Kidney epithelial cell (primary cell): ENCODE results near the gene UQCC3. TPM values are rescaled to one million over a fixed set of nuclear protein-coding genes. Genes with fewer than 3 reads are reported as not detected.

Experiments
- DNase-seq: peaks from one replicate; pipeline ENCODE4 v3.0.0-alpha.2; 2010; ENCODE audit warnings: low read depth
- H3K27me3 ChIP-seq: 2 replicates; pipeline ENCODE4 v1.6.0; 2011; ENCODE audit warnings: low read length; ENCODE audit not compliant: control insufficient read depth, insufficient read depth
- H3K36me3 ChIP-seq: 2 replicates; pipeline ENCODE4 v1.5.1; 2011; ENCODE audit warnings: low read length; ENCODE audit not compliant: control insufficient read depth, insufficient read depth
- H3K4me3 ChIP-seq: 2 replicates; pipeline ENCODE4 v1.5.1; 2011; ENCODE audit warnings: low read depth, mild to moderate bottlenecking, control low read depth, low read length
- total RNA-seq: library from RNA; depleted of rRNA; stranded (reverse); fragments of >200 nt; gene quantifications from 2 replicates; pipeline ENCODE4 v1.2.3, GENCODE V29; 2015
- TF ChIP-seq, protein P1 (sequence below): IDR thresholded peaks from 2 replicates; pipeline ENCODE4 v1.5.1; 2011; ENCODE audit warnings: mild to moderate bottlenecking, moderate library complexity, low read length, control low read depth, inconsistent platforms; ENCODE audit not compliant: insufficient read depth, poor library complexity, severe bottlenecking

The UQCC3 gene
- total RNA-seq, 1 donor from 2014 or later: 8.1 TPM

DNA sequence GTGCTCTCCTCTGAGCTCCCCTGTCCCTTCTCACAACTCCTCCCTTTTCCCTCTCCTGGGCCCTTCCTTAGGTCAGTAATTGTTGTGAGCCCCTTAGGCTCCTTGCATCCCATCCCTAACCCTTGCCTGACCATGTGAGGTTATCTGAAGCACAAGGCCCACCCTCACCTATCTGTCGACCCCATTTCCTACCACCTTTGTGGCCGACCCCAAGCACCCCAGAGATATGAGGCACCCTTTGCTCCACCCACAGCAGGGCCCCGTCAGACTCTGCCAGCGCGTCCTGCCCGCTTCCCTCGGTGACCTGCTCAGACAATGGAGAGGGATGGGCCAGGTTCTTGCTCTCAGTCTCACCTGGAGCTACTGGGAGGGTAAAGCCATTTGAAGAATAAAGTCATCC lies 37.3 kb downstream of the UQCC3 start:
- DNase-seq: no peak
- Histone ChIP-seq H3K36me3 (peaks cover 2% of the 10 kb centered on the region), H3K4me3 (peak overlapping the region; percentile 44), H3K27me3 (no peaks in the 10 kb centered on the region)
- TF ChIP-seq, protein P1, sequence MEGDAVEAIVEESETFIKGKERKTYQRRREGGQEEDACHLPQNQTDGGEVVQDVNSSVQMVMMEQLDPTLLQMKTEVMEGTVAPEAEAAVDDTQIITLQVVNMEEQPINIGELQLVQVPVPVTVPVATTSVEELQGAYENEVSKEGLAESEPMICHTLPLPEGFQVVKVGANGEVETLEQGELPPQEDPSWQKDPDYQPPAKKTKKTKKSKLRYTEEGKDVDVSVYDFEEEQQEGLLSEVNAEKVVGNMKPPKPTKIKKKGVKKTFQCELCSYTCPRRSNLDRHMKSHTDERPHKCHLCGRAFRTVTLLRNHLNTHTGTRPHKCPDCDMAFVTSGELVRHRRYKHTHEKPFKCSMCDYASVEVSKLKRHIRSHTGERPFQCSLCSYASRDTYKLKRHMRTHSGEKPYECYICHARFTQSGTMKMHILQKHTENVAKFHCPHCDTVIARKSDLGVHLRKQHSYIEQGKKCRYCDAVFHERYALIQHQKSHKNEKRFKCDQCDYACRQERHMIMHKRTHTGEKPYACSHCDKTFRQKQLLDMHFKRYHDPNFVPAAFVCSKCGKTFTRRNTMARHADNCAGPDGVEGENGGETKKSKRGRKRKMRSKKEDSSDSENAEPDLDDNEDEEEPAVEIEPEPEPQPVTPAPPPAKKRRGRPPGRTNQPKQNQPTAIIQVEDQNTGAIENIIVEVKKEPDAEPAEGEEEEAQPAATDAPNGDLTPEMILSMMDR: no peak

DNA sequence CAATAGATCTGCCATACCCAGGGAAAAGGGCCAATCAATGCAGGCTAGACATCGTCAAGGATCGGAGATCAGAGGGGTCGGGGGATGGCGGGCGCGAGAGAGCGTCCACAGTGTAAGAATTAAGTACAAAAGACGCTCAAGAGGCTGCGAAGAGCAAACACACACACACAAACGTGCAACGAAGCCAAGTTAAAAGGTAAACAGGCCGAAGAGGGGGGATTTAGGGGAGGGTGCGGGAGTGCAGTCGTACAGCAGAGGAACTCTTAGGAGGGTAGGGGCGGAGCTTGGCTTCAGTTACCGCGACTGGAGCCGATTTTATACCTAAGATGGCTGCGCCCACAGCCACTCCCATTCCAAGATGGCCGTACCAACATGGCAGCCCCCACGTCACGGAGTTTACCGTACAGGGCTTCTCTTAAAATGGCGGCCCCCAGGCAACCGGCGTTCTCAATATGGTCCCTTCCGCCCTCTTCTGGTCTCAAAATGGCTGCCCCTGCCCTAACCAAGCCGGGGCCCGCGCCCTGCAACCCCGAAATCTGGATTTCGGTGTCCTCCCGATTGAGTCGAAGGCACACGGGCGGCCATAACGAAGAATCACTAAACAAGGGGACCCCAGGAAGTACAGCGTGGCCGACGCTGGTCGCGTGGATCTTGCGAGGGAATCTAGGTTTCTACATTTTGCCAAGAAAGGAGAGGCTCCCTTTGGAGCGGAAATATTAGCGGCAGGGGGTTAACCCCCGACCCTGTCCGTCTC lies 38.0 kb downstream of the UQCC3 start:
- TF ChIP-seq, protein P1: no peak
- DNase-seq: peak; percentile 86
- Histone ChIP-seq H3K4me3 (peak overlapping the region; percentile 44), H3K36me3 (peaks cover 2% of the 10 kb centered on the region), H3K27me3 (no peaks in the 10 kb centered on the region)

DNA sequence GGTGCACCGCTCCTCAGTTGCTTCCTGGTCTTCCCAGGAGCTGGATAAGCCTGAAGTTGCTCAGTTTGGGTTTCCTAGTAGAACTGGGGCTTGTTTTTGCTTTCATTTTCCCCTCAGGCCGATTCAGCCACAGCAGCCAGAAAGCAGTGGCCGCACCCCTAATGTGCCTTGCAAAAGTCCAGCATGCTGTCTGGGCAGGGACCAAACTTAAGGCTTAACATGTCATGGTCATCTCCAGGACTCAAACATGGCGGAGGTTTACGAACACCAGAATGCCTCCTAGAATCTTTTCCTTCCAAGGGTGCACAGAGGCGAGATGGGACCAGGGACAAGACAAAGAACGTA lies 38.5 kb downstream of the UQCC3 start:
- Histone ChIP-seq H3K4me3 (peak overlapping the region; percentile 35), H3K27me3 (no peaks in the 10 kb centered on the region), H3K36me3 (peaks cover 4% of the 10 kb centered on the region)
- DNase-seq: no peak
- TF ChIP-seq, protein P1: no peak

DNA sequence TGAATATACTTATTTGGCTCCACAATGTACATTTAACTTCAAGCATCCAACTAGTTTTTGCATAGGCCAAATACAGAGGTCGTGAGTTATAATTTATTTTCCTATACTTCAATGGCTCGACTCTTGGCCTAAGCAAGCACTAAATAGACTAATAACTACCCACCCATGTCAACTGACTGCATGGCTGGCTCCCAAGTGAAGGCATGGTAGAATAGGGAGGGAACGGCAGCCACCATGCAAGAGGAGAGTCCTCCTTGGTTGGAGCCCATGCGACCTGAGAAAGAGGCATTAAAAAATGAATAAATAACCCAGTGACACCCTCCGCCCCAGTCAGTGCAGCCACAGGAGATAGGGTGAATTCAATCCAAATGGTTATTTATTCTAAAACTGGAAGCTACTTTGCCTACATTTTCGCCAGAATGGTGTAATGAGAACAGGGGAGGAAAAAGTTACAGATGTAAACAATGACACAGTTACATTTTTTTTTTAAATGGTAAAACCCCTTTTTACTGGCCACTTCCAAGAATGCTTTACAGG lies 40.9 kb downstream of the UQCC3 start:
- Histone ChIP-seq H3K27me3 (no peaks in the 10 kb centered on the region), H3K36me3 (peaks cover 4% of the 10 kb centered on the region), H3K4me3 (no peak overlapping the region)
- no peak for DNase-seq
- TF ChIP-seq, protein P1: no peak

DNA sequence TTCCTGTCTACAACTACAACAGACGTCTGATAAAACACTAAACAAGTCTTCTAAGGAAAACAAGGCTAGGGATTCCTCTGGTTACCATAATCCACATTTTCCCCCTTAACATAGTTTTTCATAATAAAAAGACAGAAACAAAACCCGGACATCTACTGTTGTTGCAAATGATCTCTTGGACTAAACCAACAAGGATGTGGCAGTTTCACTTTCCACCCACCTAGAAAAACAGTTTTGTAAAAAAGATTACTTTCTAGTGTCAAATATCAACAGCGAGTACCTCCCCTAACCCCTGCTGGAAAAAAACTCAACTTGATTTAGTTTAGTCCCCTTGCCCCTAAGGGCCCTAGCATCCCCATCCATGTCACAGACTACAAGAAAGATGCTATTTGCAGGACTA lies 41.4 kb downstream of the UQCC3 start:
- H3K27me3 ChIP-seq: no peaks in the 10 kb centered on the region
- H3K36me3 ChIP-seq: peaks cover 4% of the 10 kb centered on the region
- no peak for DNase-seq
- no peak overlapping the region for H3K4me3 ChIP-seq
- TF ChIP-seq, protein P1: no peak

DNA sequence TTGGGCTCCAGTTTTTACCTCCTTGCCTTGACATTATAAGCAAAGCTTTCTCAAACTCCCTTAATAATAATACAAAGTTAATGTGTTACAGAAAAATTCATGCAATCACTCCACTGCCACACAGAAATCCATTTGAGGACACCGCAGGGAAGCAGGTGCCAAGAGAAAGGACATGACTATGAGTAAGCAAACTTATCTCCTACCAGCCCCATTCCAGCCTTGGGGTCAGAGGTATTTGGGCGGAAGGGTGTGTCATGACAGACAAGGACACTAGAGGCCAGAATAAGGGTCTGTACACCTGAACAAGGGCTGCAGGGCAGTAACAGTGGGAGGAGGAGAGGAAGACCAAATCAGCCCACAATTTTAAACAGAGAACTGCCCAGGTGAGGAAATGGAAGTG lies 41.9 kb downstream of the UQCC3 start:
- Histone ChIP-seq H3K27me3 (no peaks in the 10 kb centered on the region), H3K36me3 (peaks cover 4% of the 10 kb centered on the region), H3K4me3 (no peak overlapping the region)
- TF ChIP-seq, protein P1: no peak
- DNase-seq: no peak
